Measurements from ENCODE around the gene AVPI1. TPM values are rescaled to one million over a fixed set of nuclear protein-coding genes. Genes with fewer than 3 reads are reported as not detected.

Gene AVPI1
- total and polyA plus RNA-seq, 2 of the 13 experiments (the other 11 are each of a cell fraction or from before 2014, with no cell fraction given): 39.8 to 61.2 TPM

- TF ChIP-seq SNAPC5 (CRISPR knock-in tag; IDR thresholded peaks at IDR 0.05; ENCODE audit: borderline replicate concordance) (no peak), ZNF674 (CRISPR knock-in tag; IDR thresholded peaks at IDR 0.05; ENCODE audit: low read depth) (no peak), ARNTL (CRISPR knock-in tag; IDR thresholded peaks at IDR 0.05) (no peak), TCF7 (IDR thresholded peaks at IDR 0.05; ENCODE audit: low read depth) (no peak), KDM5A (IDR thresholded peaks at IDR 0.05; ENCODE audit: borderline replicate concordance, low read length) (no peak), KDM2A (CRISPR knock-in tag; IDR thresholded peaks at IDR 0.05; ENCODE audit: borderline replicate concordance, low read depth) (no peak; the same call in 1 of the 2 replicates), E2F5 (CRISPR knock-in tag; conservative IDR thresholded peaks at IDR 0.05) (peak; percentile 70; the same call in 1 of the 2 replicates), PHB2 (IDR thresholded peaks at IDR 0.05; ENCODE audit: partially characterized antibody) (no peak), NFYC (CRISPR knock-in tag; IDR thresholded peaks at IDR 0.05) (peak; percentile 92), ZEB1 (IDR thresholded peaks at IDR 0.05; ENCODE audit: insufficient replicate concordance, low read depth) (no peak), SP5 (CRISPR knock-in tag; IDR thresholded peaks at IDR 0.05; ENCODE audit: borderline replicate concordance, low read depth) (peak; percentile 8; the same call in 1 of the 2 replicates), EHMT2 (IDR thresholded peaks at IDR 0.05; ENCODE audit: borderline replicate concordance, low read depth, low read length) (no peak), ZBTB8A (CRISPR knock-in tag; IDR thresholded peaks at IDR 0.05; ENCODE audit: borderline replicate concordance, low read depth) (no peak), ZNF782 (CRISPR knock-in tag; IDR thresholded peaks at IDR 0.05; ENCODE audit: borderline replicate concordance) (0 out of 2 replicates have a peak, but pooled peaks have one; percentile 38), ETV5 (CRISPR knock-in tag; IDR thresholded peaks at IDR 0.05; ENCODE audit: borderline replicate concordance) (peak; percentile 4; the same call in 1 of the 2 replicates), MYC (CRISPR knock-in tag; IDR thresholded peaks at IDR 0.05; ENCODE audit: borderline replicate concordance) (0 out of 2 replicates have a peak, but pooled peaks have one; percentile 45), MEIS2 (CRISPR knock-in tag; IDR thresholded peaks at IDR 0.05) (peak; percentile 19; the same call in 1 of the 2 replicates), PBX2 (CRISPR knock-in tag; IDR thresholded peaks at IDR 0.05) (peak; percentile 81), ZNF891 (CRISPR knock-in tag; IDR thresholded peaks at IDR 0.05) (no peak), ZNF644 (CRISPR knock-in tag; IDR thresholded peaks at IDR 0.05; ENCODE audit: low read depth) (peak; percentile 65; the same call in 1 of the 2 replicates), GLMP (CRISPR knock-in tag; IDR thresholded peaks at IDR 0.05; ENCODE audit: borderline replicate concordance) (no peak), MLXIP (CRISPR knock-in tag; IDR thresholded peaks at IDR 0.05; ENCODE audit: borderline replicate concordance) (no peak), ZNF207 (IDR thresholded peaks at IDR 0.05; ENCODE audit: borderline replicate concordance) (no peak), WIZ (CRISPR knock-in tag; IDR thresholded peaks at IDR 0.05) (no peak), ZKSCAN8 (CRISPR knock-in tag; IDR thresholded peaks at IDR 0.05; ENCODE audit: borderline replicate concordance) (no peak)
These were observed 46.7 kb downstream of the AVPI1 start, which contains the start of gene PI4K2A (continued) for GRCh38 chr10:97640174-97640867.

Measured in HepG2 (cell line).